Hematopoietic multipotent progenitor cell treated with erythropoietin and hydrocortisone succinate and interleukin-3 and kit ligand, for 17 days (in vitro differentiated cells): Measurements from ENCODE around the gene KCNH6.
A peak's percentile ranks its signal among the peaks of the same experiment; 100 is the strongest.

Source experiments
- DNase-seq: peaks from one replicate; pipeline ENCODE4 v3.0.0-alpha.2; 2015; ENCODE audit warnings: low spot score

KCNH6 gene

DNA sequence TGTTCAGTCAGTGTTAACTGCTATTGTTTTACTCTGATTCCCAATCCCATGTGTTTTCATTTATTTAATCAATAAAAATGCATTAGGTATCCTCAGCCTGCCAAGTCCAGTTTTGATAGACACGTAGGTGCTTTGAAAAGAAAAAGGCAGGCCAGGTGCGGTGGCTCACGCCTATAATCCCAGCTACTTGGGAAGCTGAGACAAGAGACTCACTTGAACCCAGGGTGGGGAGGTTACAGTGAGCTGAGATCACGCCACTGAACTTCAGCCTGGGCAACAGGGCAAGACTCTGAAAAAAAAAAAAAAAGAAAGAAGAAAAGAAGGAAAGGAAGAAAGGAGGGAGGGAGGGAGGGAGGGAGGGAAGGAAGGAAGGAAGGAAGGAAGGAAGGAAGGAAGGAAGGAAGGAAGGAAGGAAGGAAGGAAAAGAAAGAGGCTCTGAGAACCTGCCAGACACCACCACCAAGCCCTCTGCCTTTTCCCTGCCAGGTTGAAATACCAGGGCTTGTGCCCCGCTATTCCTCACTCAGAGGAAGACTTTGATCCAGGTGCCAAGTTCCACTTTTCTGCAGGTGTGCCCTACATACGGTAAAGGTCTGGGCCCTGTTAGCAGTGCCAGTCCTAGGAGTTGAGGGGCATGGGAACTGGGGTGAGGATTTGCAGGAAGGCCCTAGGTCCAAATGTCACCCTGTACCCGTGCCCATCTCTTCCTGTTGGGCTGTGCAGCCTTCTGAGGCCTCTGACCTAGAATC, 10.1 kb upstream of the KCNH6 start:
- DNase-seq = no peak

DNA sequence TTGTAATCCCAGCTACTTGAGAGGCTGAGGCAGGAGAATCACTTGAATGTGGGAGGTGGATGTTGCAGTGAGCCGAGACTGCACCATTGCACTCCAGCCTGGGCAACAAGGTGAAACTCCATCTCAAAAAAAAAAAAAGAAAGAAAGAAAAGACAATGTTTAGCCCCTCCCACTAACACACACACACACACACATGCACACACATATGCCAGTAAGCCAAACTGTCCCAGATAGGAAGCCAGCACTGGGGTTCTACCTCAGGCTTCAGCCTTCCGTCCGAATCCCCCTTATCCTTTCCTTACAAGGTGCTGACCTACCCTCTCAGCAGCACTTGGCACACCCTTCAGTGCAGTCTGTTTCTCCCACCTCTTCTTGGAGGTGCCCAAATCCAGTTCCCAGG, 8.7 kb upstream of the KCNH6 start:
- DNase-seq = no peak

DNA sequence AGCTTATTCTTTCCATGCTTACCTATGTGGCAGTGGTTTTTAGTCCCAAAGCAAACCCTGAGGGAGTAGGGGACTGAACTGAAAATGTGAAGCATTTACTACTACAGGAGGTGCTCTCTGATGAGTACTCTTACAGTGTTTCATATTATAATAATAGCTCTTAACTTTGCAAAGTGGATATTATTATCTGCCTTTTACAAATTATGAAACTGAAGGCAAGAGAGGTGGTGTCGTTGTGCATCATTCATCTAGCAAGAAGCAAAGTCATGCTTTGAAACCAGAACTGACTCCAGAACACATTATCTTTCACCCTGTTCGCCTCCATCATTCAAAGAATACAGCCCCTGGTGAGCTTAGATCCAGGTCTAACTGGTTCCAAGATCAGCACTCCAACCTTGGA, 8.2 kb upstream of the KCNH6 start:
- no peak for DNase-seq

DNA sequence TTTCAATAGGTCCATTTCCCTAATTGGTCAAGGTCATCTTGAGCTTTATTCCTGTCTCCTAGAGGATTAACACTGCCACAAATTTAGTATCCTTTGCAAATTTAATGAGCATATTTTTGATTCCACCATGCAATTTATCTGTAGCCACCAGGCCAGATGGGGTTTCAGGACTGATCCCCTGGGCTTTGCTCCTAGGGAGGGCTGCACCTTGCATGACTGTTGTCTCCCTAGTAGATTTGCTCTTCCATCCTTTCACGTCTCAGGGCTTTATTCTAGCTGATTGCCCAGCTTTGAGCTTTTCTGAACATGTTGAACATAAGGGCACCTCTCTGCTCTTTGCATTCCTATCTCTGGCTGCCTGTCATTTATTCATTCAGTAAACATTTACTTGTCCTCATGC, 7.7 kb upstream of the KCNH6 start:
- no peak for DNase-seq

DNA sequence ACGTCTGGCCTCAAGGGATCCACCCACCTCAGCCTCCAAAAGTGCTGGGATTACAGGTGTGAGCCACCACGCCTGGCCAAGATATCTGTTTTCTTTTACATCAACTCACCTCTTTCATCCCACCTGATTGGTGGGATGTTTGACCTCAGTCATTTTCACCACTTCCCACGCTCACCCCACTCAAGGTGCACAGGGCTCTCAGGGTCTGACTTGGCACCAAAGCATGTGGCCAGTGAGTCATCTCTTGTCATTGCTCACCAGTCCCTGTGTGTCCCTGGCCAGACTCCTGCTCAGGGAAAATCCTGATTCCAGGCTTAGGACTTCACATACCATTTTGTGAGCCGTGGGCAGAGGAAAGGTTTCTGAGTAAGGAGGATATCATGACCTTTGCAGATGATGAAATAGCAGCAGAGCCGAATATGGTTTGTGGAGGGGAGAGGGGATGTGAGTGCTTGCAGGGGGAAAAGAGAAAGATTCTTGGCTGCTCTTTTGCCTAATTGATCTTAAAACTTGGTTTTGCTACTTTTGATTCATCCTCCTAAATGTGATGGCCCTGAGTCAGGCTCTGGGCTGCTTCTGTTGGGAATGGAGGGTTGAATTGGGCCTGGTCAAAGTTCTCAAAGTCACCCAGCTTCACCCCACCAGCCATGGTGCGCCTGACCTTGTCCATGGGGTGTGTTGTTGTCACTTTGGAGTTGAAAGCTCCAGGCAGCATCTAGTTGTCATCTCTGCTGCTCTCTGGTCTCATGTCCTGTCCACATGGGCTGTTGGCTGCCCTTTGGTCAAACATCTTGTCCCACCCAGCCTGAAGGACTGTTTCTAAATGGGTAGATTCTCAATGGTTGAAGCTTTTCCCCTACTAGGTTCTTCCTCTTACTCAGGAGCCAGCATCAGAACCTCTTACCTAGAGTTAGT, 6.0 kb upstream of the KCNH6 start:
- no peak for DNase-seq

DNA sequence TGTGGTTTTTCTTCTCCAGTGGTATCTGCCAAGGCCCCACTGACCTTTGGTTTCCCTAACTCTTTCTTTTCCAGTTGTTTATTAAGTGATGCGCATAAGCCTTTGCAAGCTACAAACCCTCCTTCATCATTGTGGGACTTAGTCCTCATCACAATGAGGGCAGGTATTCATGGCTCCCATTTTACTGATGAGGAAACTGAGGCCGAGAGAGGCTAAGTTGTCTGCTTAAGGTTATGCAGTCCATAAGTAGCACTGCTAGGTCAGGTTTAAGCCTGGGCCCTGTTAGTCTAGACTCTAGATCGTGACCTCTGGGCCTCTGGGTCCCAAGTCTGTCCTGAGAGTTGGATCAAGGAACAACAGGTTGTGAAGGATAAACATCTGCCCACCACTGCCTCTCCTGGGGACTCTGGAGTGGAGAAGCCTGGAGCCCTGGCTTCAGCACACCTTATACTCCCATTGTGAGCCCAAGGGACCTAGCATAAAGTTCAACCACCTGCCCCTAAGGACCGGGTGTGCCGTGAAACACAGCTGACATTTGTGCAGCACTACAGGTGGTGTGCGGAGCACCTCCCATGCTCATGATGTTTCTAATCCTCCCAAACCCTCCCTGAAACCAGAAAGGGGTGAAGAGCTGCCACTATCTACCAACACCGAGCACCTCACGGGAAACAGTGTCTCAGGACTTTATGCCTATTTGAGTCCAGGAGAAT, 5.2 kb upstream of the KCNH6 start:
- no peak for DNase-seq

DNA sequence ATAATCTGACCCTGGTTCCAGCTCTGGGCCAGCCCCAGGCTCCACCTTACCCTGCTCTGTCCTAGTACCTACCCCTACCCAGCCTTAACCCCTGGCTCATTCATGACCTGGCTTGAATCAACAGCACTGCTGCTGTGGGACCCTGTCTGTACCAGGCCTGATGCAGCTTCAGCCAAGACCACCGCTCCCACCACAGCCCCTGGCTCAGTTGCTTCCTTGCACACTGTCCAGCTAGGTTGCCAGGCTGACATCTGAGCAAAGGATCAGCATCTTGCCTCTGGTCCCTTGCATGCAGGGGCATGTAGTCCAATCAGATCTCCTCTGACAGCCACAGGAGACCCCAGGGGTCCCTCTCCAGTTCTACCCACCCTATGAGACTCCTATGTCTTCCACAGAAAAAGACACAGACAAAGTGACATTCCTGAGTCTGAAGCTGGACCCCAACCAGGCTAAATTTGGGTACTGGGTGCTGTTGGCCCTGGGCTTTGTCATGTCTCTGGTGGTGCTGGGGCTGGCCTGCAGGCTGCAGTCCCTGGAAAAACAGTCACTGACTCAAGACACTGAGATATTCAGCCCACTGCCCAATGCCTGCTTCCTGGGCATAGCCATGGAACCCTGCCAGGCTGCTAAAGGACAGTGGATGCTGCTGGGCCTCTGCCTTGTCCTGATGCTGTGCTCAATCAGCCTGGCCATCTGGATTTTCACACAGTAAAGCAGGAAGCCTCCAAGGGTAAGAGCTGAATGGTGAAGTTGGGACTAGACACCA, 3.9 kb upstream of the KCNH6 start:
- DNase-seq = no peak

DNA sequence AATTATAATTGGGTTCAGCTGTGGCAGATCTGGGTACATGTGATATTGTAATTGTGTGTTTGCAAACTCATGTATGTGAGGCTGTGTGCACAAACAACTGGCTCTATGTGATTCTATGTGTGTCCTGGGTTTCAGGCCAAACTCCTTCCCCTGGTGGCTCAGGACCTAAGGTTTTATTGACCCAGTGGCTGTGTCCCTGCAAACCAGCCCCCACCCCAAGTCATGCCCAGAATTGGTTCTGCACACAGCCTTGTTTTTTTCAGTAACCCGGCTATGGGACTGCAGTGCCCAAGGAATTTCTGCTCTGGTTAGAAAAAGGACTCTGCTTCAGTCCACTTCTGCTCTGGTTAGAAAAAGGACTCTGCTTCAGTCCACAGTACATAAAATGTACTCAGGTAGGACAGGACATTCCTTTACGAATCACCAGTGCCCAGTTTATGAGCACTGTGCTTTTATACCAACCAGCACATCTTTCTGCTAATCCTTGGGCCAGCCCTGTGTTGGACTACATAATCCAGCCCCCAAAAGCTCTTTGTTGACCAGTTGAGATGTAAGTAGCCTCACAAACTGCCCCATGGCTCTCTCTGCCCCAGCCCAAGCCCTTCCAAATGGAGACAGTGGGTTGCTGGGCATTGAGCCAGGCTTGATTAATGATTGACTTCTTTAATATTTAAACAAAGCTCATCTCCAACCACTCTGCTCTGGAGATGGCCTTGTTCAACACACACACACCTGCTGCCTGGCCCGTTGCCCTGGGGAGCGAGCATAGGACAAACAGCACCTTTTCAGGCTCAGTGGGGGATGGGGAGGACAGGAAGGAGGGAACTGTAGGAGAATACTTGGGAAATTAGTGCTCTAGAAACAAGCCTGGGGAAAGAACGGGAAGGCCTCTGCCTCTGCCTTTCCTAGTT, 2.9 kb upstream of the KCNH6 start:
- DNase-seq = no peak

DNA sequence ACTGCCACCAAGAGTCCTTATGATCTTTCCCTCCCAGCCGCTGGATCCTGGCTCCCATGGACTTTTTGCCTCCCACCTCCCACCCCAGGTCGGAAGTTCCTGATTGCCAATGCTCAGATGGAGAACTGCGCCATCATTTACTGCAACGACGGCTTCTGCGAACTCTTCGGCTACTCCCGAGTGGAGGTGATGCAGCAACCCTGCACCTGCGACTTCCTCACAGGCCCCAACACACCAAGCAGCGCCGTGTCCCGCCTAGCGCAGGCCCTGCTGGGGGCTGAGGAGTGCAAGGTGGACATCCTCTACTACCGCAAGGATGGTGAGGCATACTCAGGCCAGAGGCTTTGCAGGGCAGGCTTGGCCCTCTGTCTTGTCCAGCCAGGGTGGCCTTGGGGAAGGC, 893 bp downstream of the KCNH6 start:
- no peak for DNase-seq

DNA sequence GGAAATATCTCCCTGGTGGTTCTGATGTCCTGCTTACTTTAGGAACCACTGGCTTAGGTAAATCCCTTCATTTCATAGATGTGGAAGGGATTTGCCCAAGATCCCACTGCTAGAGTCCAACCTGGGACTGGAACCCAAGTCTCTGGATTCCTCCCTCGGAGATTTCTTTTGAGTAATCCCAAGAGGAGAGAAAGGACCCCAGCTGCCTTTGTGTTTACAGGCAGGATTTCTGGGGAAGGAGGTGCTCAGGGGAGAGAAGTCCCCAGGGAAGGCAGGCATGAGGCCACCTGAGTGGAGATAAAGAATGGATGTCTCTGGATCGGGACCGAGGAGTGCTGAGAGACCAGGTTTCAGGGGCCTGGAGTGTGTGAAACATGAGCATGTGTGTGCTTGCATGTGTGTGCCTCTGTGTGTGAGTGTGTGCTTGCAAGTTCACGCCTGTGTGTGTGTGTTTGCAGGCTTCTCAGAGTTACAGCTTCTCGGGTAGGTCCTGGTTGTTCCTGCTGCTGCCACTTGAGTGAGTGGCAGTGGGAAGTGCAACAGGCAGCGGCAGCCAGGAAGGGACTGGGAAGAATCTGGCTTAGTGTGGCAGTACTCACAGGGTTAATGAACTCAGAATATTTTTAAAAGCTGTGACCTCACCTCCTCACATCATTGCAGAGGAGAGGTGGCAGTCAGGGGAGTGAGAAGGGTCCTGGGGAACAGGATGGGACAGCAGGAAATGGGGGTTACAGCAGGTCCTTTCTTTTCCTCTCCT, 2.2 kb downstream of the KCNH6 start:
- no peak for DNase-seq

DNA sequence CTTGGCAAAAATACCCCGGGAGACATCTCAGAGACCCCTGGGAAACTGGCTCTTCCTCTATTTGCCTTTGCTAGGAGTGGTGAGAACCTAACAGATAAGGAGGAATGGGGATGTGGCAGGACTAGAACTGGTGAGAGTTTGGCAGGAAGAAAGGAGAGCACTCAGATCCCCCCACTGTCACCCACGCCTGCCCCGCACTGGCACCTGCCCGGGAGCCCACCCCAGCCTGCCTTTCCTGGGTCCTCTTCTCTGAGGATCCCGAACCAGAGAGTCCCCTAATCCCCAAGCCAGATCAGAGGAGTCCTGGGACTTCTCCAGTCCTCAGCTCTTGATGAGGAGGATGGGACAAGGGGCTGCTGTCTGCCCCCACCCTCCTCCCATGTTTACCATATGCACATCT, 3.7 kb downstream of the KCNH6 start:
- DNase-seq = no peak

DNA sequence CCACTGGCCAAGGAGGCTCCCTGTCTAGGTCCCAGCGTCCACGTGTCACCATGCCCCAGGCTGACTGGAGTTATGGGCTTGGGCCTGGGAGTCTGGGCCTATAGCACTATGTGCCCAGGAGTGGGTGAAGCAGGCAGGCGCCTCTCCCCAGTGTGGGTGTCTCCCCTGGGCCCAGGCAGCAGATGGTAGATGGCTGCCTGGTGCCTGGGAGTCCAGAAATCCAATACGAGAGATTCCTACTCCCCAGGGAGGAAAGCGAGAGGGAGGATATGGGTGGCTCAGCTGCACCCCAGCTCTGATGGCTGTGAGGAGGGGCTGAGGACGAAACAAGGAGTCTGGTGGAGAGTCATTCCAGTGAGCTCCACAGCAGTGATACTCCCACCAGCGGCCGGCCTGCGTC, 5.0 kb downstream of the KCNH6 start:
- DNase-seq = no peak

DNA sequence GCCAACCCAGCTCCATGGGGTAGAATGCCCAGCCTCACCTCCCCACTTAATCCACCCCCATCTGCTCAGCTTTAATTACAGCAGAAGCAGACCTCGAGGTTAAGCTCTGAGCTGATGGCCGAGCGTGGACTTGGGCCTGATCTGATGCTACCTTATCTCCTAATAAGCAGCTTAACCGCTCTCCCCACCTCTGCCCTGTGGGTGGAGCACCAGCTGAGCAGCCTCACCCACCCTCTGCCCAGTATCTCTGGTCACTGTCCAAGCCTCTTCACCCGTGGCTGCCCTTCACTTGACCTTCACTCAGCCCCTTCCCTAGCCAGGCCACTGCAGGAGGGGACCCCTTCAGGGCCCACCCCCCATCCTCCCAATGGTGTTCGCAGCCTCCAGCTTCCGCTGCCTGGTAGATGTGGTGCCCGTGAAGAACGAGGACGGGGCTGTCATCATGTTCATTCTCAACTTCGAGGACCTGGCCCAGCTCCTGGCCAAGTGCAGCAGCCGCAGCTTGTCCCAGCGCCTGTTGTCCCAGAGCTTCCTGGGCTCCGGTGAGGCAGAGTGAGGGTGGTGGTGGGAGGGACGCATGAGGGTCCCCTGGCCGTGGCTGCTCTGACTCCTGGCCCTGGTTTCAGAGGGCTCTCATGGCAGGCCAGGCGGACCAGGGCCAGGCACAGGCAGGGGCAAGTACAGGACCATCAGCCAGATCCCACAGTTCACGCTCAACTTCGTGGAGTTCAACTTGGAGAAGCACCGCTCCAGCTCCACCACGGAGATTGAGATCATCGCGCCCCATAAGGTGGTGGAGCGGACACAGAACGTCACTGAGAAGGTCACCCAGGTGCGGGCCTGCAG, 6.8 kb downstream of the KCNH6 start:
- DNase-seq = peak; percentile 49

DNA sequence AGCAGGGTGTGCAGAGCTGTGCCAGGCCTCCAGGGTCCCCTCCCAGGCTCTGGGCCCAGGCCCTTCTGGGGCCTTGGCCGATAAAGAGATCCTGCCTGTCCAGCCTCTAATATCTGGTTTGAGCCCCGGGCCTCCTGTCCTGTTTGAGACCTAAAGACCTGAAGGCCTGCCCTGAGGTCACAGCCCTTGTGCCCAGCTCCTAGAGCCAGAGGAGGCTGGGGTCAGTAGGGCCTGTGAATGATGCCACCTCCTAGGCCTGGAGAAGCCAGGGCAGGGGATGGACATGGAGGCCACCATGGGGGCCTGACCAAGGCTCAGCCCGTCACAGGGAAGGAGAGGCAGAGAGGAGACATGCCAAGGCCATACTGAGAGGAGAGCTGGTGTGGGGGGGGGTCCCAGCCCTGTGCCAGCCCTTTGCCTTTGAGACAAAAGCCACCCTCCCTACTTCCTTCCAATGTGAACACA, 7.4 kb downstream of the KCNH6 start:
- no peak for DNase-seq

DNA sequence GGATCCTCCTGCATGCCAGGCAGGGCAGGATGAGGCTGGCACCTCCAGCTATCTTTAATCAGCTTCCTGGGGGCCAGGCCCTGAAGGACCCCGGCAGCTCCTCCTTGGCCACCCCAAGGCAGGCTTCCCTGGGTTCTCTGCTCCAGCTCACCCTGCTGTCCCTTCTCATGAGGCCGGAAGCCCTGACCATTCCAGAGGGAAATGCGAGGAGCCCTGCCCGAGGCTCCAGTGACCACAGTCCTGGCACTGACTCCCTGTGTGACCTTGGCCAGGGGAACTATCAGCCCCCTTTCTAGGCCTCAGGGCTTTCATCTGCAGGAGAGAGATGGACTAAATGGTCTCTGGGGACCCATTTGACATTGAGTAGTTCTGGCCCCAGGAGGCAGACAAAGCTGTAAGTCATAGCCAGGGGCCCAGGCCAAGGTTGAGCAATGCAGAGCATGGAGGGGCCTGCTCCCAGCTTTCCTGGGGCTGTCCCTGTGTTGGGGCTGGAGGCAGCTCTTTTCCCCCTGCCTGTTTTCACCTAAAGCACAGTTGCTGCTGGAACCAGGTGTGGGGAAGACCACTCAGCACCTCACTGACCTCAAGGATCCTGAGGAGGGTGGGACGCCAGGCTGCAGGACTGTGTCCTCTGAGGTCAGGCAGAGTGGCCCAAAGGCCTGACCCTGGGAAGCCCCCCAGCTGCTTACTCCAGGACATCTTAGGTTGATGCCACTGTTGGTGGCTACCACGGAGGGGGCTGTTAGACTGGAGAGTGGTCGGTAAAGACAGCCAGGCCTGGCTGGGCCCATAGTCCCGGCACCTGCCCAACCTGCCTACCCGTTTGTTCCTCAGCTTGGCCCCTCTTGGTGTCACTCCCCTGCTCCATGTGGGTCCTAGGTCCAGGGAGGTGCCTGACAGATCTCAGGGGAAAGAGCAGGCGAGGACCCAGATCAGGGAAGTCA, 8.1 kb downstream of the KCNH6 start:
- no peak for DNase-seq

DNA sequence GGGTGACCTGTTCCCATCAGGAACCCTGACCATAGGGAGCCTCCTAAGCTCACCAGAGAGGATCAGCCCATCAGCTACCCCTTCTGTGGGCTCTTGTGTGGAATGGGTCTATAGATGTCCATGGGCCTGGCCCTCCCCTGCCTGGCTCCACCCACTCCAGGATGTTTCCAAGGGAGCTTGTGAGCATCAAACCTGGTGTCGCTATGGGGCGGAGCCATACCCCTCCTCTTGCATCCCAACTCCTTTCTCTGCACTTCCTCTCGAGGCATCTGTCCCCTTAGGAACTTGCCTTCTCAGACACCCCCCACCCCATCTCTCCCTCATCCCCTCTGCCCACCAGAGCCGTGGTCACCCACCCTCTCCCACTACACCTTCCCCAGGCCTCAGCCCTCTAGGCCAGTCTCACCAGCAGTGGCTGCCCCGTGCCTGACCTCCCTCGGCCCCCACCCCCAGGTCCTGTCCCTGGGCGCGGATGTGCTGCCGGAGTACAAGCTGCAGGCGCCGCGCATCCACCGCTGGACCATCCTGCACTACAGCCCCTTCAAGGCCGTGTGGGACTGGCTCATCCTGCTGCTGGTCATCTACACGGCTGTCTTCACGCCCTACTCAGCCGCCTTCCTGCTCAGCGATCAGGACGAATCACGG, 10.4 kb downstream of the KCNH6 start:
- DNase-seq = no peak

DNA sequence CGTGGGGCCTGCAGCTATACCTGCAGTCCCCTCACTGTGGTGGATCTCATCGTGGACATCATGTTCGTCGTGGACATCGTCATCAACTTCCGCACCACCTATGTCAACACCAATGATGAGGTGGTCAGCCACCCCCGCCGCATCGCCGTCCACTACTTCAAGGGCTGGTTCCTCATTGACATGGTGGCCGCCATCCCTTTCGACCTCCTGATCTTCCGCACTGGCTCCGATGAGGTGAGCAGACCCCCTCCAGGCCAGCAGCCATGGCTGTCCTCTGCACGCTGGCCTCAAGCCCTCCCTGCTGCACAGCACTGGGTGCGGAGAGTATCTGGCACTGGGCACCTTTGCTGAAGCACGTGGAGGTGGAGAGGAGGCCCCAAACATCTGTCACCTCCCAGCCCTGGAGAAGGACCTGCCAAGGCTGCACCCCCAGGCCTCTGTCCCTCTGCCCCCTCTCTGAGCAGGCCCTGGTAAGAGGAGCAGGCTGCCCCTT, 11.0 kb downstream of the KCNH6 start:
- DNase-seq = no peak
